Central memory CD4-positive, alpha-beta T cell (primary cell): ENCODE measurements around the gene TEKT5.
"Not testable (repeated sequence)": the region's sequence is repeated elsewhere in the genome, so short reads cannot be mapped to it uniquely, and the experiment has no call there.

Source experiments
- DNase-seq: peaks from one replicate; pipeline ENCODE4 v3.0.0; 2022

The TEKT5 gene

DNA sequence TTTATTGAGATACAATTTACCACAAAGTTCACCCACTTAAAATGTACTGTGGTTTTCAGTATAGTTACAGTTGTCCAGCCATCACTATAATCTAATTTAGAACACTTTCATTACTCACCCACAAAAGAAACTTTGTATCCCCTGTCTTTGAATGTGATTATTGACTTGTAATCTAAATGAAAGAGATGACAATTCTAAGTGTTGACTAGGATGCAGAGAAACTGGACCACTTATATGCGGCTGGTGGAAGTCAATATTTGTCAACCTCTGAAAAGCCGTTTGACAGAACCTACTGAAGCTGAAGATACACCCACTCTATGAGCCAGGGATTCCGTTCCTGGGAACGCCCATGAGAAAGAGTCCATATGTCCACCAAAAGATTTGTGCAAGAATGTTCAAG lies 36.8 kb downstream of the TEKT5 start:
- no peak for DNase-seq

DNA sequence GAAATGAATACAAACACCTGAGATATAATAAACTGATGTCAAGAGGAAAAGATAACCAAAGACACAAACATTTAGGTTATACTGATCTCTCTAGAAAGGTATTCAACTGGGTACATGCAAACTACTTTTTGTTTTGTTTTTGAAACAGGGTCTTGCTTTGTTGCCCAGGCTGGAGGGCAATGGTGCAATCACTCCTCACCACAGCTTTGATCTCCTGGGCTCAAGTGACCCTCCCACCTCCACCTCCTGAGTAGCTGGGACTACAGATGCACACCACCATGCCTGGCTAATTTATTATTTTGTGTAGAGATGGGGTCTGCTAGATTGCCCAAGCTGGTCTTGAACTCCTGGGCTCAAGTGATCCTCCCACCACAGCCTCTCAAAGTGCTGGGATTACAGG lies 38.1 kb downstream of the TEKT5 start:
- DNase-seq = no peak

DNA sequence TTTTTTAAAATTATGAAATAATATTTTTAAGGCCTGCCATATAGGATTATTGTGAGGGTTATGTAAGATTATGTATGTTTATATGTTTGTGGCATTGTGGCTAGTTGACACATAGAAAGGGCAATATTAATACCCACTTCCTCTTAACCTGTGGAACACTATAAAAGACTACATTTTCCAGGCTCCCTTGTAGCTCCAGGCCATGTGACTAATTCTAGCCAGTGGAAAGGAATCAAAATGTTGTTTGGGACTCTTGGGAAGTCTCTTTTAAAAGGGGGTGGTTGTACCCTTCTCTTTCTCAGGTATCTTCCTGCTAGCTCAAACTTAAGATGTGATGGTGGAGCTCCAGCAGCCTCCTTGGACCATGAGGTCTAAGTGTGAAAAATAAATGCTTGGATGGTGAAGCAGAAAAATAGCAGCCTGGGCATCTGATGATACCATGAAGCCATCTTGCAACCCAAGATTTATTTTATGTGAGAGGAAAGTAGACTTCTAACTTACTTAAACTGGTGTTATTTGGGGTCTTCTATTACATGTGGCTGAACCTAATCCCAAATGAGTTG lies 39.2 kb downstream of the TEKT5 start:
- no peak for DNase-seq

DNA sequence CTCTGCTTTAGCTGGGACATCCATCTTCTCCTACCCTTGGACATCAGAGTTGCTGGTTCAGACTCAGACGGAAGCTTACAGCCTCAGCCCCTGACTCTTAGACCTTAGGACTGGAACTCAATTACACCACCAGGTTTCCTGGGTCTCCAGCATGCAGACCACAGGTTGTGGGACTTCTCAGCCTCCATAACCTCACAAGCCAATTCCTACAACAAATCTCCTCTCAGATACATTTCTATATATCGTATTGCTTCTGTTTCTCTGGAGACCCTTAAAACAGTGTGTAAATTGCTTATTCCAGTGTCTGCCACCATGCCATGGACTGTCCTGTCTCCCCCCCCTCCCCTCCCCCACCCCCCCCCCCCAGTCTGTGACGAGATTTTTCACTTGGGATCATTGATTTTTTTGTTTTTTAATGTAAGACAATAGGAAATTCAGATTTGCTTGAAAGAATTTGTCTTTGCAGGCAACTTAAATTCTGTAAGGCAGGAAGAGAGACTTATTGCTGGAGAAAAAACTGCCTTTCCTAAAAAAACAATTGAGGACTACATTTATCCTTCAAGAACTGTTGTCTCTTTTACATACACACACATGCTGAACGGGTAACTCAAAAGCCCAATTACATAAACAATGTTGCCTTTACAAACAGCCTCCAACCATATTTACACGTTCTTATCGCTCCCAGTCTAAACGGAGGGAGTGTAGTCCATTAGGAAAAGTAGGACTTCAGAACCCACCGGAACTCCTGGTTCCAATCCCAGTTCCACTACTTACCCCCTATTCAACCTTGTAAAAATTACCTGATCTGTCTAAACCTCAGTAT lies 39.9 kb downstream of the TEKT5 start:
- DNase-seq = no peak

DNA sequence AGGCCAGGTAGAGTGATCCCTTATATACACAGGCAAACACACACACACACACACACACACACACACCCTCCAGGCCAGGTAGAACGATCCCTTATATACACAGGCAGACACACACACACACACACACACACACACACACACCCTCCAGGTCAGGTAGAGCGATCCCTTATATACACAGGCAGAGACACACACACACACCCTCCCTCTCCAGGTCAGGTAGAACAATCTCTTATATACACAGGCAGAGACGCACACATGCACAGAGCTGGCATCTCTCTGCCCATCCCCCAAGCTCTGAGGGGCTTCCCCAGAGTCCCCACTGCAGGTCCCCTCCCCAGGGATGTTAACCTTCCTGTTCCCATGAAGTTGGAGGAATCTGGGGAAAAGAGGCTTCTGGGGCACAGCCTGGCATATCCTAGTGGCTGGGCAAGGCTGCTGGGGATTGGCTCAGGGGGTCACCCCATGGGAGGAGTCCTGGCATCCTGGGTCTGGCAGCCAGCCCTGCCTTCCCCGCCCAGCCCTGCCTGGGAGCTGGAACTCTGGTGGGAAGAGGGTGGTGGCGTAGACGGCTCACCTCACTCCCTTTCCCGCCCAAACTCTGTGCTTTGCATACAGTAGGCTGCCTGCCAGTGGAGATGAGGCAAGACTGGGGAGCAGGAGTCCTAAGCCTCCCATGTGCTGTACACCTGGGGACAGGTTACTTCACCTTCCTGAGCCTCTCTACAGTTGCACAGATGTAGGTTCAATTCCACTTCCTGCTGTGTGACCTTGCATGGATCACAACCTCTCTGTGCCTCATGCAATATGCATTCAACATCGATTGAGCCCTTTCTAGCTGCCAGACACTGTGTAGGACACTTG lies 41.8 kb downstream of the TEKT5 start:
- no peak for DNase-seq

DNA sequence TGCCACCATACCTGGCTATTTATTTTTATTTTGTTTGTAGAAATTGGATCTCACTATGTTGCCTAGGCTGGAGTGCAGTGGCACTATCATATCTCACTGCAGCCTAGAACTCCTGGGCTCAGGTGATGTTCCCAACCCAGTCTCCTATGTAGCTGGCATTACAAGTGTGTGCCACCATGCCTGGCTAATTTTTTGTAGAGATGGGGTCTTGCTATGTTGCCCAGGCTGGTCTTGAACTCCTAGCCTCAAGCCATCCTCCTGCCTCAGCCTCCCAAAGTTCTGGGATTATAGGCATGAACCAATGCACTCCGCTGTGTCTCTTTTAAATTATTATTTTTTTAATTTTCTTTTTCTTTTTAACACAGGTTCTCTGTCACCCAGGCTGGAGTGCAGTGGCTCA lies 45.6 kb downstream of the TEKT5 start:
- not testable (repeated sequence) for DNase-seq

DNA sequence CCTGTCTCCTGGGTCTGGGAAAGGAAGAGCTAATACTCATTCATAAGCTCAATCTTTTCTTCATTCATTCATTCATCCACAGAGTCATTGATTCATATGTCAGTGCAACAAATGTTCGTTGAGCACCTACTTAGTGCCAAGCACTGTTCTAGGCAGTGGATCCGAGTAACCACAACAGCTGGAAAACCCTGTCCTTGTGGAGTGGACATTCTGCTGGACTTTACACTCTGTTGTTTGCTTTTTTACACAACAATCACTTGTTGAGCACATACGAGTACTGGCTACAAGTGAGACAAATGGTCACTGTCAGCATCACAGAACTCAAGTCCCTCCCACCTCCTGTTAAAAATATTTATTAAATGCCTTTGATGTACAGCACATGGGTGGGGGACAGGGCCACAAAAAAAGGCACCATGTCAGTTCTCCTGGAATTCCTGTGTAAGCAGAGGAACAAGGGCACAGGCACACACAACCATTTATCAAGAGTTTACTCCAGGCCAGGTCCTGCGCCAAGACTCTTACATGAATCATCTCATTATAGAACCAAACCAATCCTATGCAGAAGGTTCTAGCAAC lies 46.9 kb downstream of the TEKT5 start:
- DNase-seq = no peak

DNA sequence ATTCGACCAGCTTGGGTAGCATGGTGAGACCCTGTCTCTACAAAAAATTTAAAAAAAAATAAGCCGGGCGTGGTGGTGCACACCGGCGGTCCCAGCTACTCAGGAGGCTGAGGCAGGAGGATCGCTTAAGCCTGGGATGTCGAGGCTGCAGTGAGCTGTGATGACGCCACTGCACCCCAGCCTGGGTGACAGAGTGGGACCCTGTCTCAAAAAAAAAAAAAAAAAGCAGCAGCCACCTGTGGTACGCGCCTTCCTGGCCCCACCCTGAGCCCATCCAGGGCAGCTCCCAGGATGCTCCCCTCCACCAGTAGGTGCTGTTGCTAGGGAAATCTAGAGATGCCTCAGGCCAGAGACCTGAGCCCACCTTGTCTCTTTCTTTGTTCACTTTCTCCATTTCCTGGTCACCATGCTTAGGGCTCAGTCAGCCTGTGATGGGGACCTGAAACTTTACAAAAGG lies 47.4 kb downstream of the TEKT5 start:
- no peak for DNase-seq

DNA sequence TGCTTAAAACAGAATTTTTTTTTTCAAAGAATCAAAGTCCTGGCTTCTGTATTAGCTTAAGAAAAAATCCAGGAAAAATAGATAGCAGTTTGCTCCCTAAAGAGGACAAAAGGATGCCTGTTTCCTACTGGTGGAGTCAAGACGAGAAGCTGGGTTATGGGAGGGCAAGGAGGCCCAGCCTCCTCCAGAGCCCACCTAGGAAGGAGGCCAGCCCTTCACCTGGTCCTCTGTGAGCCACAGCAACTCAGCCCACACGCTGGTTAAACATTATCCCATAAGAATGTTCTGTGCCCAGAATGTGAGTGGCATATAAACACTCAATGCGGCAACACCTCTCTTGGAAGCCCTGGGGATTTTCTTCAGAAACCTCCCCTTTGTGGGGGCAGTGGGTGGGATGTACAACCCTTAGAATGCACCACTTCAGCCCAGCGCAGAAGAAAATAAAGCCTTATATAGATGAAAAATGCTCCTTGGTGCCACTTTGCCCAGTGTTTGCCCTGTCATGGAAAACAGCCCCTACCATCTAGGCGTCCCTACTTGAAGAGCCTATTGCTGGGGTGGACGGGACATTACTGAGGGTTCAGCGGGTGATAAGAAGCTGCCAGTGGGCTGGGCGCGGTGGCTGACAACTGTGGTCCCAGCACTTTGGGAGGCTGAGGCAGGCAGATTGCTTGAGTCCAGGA lies 48.0 kb downstream of the TEKT5 start:
- no peak for DNase-seq

DNA sequence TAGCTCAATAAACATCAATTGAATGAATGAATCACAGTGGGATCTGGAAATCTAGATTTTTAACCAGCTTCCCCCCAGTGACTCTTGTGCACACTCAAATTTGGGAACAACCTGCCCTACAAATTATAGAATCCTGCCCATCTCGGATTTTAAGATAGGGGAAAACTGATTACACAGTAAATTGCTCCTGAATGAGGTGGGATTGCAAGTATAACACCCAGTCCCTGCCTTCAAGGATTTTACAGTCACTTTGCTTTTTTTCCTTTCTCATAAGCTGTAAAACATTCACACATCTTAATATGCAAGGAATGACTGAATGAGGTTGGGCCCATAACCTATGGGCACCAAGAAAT lies 48.5 kb downstream of the TEKT5 start:
- no peak for DNase-seq

DNA sequence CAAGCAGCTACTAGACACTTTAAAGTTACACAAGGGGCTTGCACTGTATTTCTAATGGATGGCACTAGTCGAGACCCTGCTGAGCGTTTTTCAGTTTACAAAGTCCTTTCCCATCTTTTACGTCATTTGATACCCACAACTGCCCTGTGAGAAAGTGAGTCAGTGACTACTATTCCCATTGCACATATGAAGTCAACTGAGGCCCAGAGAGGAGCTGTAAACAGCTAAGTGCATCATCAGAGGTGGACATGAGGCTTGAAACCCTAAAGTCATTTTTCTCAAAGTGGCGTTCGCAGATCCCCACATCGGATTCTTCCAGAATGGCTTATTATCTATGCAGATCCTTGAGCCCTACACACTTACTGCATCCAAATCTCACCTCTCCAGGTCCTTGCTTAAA lies 50.6 kb downstream of the TEKT5 start:
- no peak for DNase-seq

DNA sequence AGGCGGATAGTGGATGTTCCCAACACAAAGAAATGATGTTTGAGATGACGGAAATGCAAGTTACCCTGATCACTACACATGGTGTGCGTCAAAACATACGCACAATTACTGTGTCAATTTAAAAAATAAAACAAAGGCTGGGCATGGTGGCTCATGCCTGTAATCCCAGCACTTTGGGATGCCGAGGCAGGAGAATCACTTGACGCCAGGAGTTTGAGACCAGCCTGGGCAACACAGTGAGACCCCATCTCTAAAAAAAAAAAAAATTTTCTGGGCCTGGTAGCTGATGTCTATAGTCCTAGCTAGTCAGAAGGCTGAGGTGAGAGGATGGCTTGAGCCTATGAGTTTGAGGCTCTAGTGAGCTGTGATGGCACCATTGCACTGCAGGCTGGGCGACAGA lies 51.8 kb downstream of the TEKT5 start:
- DNase-seq = no peak

DNA sequence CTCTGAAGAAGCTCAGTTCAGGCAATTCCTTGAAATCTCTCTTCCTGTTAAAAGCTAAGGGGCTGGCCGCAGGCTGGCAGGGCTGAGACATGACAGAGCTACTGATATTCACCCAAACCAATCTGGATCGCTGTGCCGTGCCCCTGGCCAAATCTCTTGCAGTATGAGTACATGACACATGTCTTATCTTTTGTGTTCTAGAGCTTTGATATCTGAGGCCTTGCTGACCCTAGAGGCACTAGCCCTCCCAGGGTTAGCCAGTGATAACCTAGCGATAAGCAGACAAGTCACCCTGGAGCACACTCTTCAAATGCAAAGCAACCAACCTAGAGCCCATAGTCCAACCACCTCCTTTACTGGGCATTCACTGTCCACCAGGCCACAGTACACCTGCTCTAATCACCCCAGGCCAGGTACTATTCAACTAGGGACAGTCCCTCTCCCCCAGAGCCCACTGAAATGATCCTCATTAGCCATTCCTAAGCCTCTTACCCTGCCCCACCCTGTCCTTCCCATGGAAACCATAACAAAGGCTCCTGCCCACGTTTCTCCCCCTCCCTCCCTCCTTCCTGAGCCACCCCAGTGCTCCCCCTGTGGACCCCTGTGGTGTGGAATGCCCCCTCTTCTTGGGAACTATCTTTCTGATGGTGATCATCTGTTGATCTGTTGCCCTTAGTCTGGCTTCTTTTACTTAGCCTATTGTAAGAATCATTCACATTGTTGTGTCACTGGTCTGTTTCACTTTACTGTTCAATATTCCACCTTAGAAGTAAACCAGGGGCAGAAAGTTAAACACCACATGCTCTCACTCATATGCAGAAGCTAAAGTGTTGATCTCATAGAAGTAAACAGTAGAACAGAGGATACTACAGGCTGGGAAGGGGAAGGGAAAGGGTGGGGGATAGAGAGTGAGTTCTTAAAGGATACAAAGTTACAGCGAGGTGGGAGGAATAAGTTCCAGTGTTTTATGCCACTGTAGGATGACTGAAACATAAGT lies 52.5 kb downstream of the TEKT5 start:
- no peak for DNase-seq

DNA sequence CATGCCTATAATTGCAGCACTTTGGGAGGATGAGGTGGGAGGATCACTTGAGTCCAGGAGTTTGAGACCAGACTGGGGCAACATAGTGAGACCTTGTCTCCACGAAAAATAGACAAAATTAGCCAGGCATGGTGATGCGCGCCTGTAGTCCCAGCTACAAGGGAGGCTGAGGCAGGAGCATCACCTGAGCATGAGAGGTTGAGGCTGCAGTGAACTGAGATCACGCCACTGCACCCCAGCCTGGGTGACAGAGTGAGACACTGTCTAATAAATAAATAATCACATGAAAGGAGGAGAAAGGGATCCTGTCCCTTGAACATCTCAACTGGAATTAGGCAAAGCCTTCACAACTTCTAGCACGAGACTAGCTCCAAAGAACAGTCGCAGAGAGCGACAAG lies 53.2 kb downstream of the TEKT5 start:
- no peak for DNase-seq

DNA sequence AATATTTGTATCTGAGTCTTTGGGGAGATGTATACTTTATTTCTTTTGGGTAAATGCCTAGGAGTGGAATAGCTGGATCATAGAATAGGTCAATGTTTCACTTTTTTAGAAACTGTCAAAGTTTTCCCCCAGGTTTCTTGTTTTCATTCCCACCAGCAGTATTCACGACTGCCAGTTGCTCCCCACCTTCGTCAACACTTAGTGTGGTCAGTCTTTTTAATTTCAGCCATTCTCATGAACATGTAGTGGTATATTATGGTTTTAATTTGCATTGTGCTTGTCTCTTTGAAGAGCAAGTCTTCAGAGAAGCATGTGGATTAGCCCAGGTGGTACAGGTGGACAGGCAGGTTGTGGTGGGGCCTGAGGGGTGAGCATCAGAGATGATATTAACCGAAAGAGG lies 53.8 kb downstream of the TEKT5 start:
- no peak for DNase-seq

DNA sequence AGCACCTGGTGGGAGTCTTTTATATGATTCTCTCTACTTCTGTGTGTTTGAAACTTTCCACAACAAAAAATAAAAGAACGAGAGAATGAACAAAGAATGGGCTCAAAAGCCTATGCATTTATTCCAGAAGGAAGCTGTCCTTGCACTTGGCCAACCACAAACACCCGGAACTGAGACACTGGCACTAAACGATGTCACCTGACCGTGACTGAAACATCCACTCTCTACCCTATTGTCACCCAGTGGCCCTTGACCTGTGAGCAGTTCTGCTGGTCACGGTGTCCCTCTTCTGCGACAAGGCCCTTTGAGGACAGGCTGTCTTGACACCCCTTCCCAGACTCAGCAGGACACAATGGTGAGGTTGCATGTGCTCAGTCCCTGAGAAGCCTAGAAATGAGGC lies 56.6 kb downstream of the TEKT5 start:
- no peak for DNase-seq

DNA sequence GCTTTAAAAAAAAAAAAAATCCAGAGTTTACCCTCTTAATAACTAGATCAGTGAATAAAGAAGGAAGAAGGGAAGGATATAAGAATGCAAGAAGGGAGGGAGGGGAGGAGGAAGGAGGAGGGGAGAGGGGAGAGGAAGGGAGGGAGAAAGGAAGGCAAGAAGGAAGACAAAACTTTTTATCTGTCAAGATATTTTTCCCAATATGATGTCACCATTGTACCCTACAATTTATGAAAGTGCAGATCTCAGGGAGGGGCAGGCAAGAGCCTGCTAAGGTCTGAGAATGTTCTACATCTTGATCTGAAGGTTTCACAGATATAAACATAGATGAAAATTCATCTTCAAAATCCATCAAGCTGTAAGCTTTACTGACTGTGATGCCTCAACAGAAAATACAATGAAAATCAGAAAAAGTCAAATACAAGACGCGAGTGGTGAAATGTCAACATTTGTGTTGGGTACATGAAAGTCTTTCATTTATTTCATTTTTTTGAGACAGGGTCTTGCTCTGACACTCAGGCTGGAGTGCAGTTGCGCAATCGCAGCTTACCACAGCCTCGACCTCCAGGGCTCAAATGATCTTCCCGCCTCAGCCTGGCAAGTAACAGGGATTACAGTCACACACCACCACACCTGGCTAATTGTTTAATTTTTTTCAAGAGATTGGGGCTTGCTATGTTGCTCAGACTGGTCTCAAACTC lies 57.2 kb downstream of the TEKT5 start:
- no peak for DNase-seq

DNA sequence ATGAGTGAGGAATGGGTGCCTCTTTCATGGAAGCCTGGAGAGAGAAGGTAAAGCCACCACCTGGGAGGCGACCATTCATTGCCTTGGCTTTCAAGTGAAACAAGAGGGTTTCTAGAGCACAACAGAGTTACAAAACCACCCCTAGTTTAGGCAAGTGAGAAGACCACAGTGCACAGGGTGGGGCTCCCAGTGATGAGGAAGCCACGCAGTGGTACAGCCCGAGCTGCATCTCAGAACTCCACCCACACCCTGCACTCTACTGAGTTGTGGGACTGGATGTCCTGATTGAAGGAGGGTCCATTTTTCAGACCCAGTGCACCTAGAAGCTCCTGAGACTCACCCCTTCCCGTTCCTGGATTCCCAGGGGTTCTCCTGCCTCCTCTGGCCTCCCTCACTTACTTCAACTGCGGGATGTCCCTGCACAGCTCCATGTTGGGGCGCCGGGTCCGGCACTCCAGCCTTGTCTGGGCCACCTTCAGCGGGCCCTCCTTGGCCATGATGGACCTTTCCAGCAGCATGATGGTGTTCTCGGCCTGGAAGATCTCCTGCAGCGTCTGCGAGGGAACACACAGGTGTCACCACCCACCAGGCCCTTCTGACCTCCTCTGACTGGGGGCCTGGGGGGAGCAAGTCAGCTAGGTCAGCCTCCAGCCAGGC lies 59.2 kb downstream of the TEKT5 start:
- DNase-seq = no peak

DNA sequence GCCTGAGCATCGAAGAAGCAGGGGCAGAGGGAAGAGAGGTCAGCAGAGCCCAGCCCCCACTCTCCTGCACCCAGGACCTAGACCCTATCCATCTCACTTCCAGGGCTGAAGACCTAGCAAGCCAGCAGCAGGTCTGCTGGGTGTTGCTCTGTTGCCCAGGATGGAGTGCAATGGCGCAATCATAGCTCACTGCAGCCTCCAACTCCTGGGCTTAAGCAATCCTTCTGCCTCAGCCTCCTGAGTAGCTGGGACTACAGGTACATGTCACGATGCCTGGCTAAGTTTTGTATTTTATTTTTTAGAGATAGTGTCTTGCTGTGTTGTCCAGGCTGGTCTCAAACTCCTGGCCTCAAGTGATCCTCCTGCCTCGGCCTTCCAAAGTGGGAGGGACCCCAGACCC lies 61.3 kb downstream of the TEKT5 start:
- not testable (repeated sequence) for DNase-seq

DNA sequence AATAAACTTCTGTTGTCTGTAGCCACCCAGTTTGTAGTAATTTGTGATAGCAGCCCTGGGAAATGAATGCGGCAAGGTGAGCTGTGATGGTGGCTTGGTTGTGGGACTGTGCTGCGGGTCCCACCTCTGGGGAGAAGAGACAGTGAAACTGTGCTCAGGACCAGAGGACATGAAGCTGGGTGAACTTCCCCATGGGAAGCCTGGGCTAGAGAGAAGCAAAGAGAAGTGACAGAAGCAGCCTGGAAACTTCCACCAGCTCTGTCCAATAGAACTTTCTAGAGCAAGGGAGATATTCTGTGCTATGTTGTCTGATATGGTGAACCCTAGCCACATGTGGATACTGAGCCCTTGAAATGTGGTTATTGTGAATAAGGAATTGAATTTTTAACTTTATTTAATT lies 62.8 kb downstream of the TEKT5 start:
- no peak for DNase-seq
